ENCODE data around the gene HECW1.
"Not testable (repeated sequence)": the region's sequence is repeated elsewhere in the genome, so short reads cannot be mapped to it uniquely, and the experiment has no call there.

HECW1 gene

GRCh38 chr7:43470110-43470509 lies 357.7 kb downstream of the HECW1 start:
- DNase-seq (ENCODE audit: low read depth) = no peak

DNA sequence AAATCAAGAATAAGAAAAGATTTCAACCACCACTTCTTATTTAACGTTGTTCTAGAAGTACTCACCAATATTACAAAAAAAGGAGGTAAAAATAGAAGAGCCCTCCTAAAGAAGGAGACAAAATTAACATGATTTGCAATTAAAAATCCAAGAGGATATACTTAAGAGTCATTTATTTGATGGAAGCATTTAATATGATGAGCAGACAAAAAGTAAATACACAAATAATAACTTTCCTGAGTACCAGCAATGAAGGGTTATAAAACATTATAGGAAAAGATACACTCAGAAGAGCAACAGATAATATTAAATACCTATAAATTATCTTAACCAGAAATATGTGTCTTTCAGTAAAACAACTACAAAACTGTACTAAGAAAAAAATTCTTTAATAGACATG lies 363.5 kb downstream of the HECW1 start:
- no peak for DNase-seq (ENCODE audit: low read depth)

DNA sequence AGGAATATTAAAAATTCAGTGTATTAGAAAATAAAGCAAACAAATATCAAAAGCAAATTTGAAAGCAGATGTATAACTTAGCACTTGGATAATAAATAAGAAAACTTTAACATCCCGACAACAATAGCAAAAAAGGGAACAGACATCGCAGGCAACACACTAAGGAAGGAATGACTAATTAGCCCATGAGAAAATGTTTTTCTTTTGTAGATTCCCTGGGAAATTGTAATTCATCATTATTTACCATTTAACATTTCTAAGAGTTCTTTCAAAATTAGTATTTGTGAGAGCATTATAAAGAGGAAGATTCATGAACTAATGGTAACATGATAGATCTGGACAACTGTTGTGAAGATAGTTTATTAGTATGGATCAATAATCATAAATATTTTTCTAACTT lies 364.4 kb downstream of the HECW1 start:
- DNase-seq (ENCODE audit: low read depth) = no peak

DNA sequence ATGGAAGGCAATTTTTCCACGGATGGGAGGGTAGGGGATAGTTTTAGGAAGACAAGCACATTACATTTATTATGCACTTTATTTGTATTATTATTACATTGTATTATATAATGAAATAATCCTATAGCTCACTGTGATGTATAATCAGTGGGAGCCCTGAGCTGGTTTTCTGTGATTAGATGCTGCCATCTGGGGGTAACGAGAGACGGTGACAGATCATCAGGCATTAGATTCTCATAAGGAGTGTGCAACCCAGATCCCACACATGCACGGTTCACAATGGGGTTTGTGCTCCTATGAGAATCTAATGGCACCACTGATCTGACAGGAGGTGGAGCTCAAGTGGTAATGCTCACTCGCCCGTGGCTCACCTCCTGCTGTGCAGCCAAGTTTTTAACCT lies 366.6 kb downstream of the HECW1 start:
- DNase-seq (ENCODE audit: low read depth) = no peak

GRCh38 chr7:43479543-43479942 lies 367.1 kb downstream of the HECW1 start:
- DNase-seq (ENCODE audit: low read depth) = no peak

- no peak for DNase-seq (ENCODE audit: low read depth)
Measured at GRCh38 chr7:43480581-43480980, 368.1 kb downstream of the HECW1 start.

- DNase-seq (ENCODE audit: low read depth) = no peak
Measured at GRCh38 chr7:43481902-43482678, 369.6 kb downstream of the HECW1 start.

- no peak for DNase-seq (ENCODE audit: low read depth)
Measured at GRCh38 chr7:43482679-43483252, 370.3 kb downstream of the HECW1 start.

- no peak for DNase-seq (ENCODE audit: low read depth)
Measured at GRCh38 chr7:43484678-43485395, 372.4 kb downstream of the HECW1 start.

GRCh38 chr7:43485580-43485979 lies 373.1 kb downstream of the HECW1 start:
- DNase-seq (ENCODE audit: low read depth) = no peak

GRCh38 chr7:43486008-43486407 lies 373.6 kb downstream of the HECW1 start:
- DNase-seq (ENCODE audit: low read depth) = not testable (repeated sequence)

DNA sequence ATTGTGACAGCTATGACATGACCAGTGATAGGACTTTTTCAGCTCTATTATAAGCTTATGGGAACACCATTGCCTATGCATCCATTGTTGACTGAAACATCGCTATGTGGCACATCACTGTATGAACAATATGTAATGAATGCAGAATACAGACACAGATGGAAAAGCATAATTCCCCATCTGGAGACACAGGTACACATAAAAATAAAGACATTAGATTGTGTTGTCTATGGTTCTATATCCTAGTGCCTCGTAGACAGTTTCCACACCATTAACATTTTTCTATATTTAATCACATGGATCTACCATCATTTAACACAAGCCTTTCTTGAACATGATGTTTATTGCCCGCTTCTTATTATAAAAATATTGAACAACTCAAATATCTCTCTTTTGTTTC lies 374.2 kb downstream of the HECW1 start:
- no peak for DNase-seq (ENCODE audit: low read depth)

- DNase-seq (ENCODE audit: low read depth) = no peak
Measured at GRCh38 chr7:43487731-43488073, 375.3 kb downstream of the HECW1 start.

DNA sequence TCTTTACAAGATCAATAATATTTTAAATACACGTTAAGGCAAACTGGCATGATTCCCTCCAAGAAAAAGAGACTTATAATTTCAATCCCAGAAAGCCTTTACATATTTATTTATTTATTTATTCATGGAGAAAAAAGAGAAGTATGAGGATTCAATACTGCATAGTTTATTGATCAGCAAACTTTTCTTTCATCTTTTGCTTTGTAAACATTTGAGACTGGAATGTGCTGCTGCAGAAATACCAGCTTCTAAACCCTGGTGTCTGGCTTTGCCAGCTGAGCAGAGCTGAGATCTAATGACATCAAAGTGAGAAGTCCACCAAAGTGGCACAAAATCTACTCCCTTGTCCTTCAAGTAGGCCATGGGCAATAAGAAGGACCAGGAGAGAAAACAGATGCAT lies 376.8 kb downstream of the HECW1 start:
- DNase-seq (ENCODE audit: low read depth) = no peak

DNA sequence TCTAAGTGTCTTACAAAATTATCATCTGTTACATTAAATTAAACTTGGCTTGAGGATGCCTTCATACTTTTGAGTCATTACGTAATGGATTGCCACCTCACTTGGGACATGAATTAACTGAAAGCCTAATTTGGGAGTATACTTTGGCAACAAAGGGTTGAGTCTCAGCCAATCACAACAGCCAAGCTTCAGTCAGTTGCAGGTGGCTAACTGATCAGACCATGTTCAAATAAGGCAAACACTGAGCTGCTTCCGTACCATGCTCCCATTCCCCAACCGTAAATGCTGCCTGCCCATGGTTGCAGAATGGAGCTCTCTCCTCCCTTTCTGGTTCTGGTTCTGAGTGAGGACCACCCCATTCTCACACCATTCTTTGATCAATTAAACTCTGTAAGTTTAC lies 377.6 kb downstream of the HECW1 start:
- no peak for DNase-seq (ENCODE audit: low read depth)

- no peak for DNase-seq (ENCODE audit: low read depth)
Measured at GRCh38 chr7:43491123-43491522, 378.7 kb downstream of the HECW1 start.

GRCh38 chr7:43491984-43492383 lies 379.5 kb downstream of the HECW1 start:
- DNase-seq (ENCODE audit: low read depth) = no peak

DNA sequence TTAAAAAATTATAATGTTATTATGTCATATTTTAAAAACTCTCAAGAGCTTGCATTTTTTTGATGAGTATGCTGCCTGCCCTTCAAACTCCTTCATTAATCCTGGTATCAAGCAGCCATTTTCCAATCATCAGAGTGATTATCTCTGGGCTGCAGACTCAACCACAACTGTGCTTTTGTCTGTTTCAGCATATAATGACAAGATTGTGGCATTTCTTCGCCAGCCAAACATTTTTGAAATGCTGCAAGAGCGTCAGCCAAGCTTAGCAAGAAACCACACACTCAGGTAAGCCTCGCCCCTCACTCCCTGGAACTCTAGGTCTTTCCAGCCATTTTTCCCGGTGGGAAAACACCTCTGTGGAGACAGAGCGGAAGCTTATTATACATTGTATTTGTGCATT lies 380.4 kb downstream of the HECW1 start:
- no peak for DNase-seq (ENCODE audit: low read depth)

DNA sequence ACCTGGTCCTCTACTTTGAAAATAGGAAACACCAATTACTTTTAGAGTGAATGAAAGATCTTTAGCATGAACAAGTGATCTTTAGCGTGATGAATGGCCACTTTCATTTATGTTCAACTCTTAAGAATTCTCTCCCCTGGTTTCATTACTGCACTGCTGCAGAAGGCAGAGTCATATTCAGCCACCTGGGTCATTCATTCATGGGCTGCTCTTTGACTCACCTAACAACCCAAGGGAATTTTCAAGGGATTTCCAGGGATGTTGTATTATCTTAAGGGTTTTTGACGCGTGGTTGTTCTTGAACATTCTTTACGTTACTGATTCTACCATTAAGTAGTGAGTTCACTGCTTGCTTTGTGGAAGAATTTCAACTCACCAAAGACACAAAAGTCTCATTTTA lies 383.1 kb downstream of the HECW1 start:
- no peak for DNase-seq (ENCODE audit: low read depth)

- no peak for DNase-seq (ENCODE audit: low read depth)
Measured at GRCh38 chr7:43496596-43496995, 384.1 kb downstream of the HECW1 start.

- DNase-seq (ENCODE audit: low read depth) = no peak
Measured at GRCh38 chr7:43501870-43502269, 389.4 kb downstream of the HECW1 start.

DNA sequence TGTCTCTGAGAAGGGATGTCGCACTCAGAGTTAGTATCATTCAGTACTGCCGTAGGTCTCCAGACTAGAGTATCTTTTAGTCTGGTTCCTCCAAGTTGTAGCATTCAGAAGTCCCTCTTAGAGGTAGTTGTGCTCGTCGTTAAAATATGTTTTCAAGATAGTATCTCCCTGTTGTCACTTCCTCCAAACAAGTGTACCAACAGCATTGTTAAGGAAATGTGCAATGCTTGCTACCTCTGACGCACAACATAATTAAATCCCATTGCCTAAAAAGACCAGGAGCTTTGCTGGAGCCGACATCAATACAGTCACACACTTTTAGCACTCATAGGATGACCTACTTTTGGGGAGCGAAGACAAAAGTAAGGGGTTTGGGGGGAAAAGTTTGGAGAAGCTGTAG lies 390.5 kb downstream of the HECW1 start:
- no peak for DNase-seq (ENCODE audit: low read depth)

- no peak for DNase-seq (ENCODE audit: low read depth)
Measured at GRCh38 chr7:43505412-43505811, 393.0 kb downstream of the HECW1 start.

GRCh38 chr7:43506460-43506859 lies 394.0 kb downstream of the HECW1 start:
- DNase-seq (ENCODE audit: low read depth) = no peak
